Measurements from ENCODE around the gene EIF3J. TPM values are rescaled to one million over a fixed set of nuclear protein-coding genes. Genes with fewer than 3 reads are reported as not detected.

Gene EIF3J
- total and polyA plus RNA-seq, 10 of the 15 experiments (the other 5 are each of a cell fraction or from before 2014, with no cell fraction given), result 34.7 to 126 (median 64.1) TPM

DNA sequence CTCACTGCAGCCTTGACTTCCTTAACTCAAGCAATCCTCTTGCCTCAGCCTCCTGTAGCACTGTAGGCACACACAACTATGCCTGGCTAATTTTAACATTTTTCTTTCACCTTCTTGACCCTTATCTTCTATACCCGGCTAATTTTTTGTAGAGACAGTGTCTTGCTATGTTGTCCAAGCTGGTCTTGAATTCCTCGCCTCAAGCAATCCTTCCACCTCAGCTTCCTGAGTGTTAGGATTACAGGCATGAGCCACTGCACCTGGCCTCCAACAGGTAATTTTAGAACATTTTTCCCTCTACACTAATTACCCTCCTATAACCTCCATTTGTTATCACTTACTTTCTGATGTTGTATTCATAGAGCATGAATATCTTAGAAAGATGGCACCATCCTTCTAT lies 66.2 kb downstream of the EIF3J start:
- Histone ChIP-seq H3K4me1 (ENCODE audit: control insufficient read depth, insufficient read depth, low read length) (no peaks in the 10 kb centered on the region), H3K79me2 (ENCODE audit: control insufficient read depth, insufficient read depth, low read length) (no peaks in the 10 kb centered on the region), H3K9me3 (replicated peaks; ENCODE audit: control insufficient read depth, insufficient read depth, low read length) (no peaks in the 10 kb centered on the region), H4K20me1 (ENCODE audit: control insufficient read depth, insufficient read depth) (no peaks in the 10 kb centered on the region), H3K27ac (ENCODE audit: control insufficient read depth, insufficient read depth) (no peak overlapping the region), H3K4me3 (no peak overlapping the region), H3K4me2 (ENCODE audit: control insufficient read depth, insufficient read depth) (no peak overlapping the region), H3K9ac (ENCODE audit: control insufficient read depth, insufficient read depth, low read length) (no peak overlapping the region), H3K27me3 (replicated peaks in 1 of 2; ENCODE audit: control insufficient read depth in 2 of 2, insufficient read depth in 2 of 2, low read length in 1 of 2) (no peaks in the 10 kb centered on the region), H2AFZ (ENCODE audit: control insufficient read depth, low read depth, low read length) (no peak overlapping the region), H3K36me3 (ENCODE audit: control insufficient read depth in 2 of 2, insufficient read depth in 2 of 2, low read length in 1 of 2) (peaks cover 0 to 21% of the 10 kb centered on the region in 2 experiments)
- FAIRE-seq, result no peak
- ChIA-PET RAD21 (ENCODE audit: unreplicated experiment) (no interaction called here), CTCF (interaction anchor here (0.6 to 0.8 kb wide), 2 partner anchors 57 kb away, joined by 3 read pairs; no protein-coding TSS in a partner anchor), POLR2A (interaction anchor here (1.2 kb wide), 1 partner anchor 54 kb away, joined by 4 read pairs; no protein-coding TSS in a partner anchor), SMC1A (ENCODE audit: uncharacterized antibody, unreplicated experiment) (interaction anchor here (0.7 to 1.6 kb wide), 5 partner anchors 15 to 1663 kb away, joined by 3 to 5 read pairs (median 4); partner anchors contain the start of gene TRIM69)
- TF ChIP-seq KAT2A (conservative IDR thresholded peaks at IDR 0.05; ENCODE audit: control insufficient read depth, low read depth, low read length) (no peak), ZBTB4 (CRISPR knock-in tag; IDR thresholded peaks at IDR 0.05) (no peak), ZNF384 (IDR thresholded peaks at IDR 0.05; ENCODE audit: borderline replicate concordance, low read depth, low read length) (no peak)
- no peak for ATAC-seq
- DNase-seq (ENCODE audit: low read depth, low spot score), result no peak
- 100% methylated on average over 2 of the region's 2 CpGs for WGBS (ENCODE audit: insufficient coverage, insufficient replicate concordance, low lambda C conversion rate, missing lambda C conversion rate)
- intact Hi-C loops (cut with micrococcal nuclease; ENCODE audit: unreplicated experiment), result no loop called here
- in situ Hi-C loops (cut with MboI), result no loop called here
- BruUV-seq (replicated peaks), result no TSS peak

Measured in GM12878 (cell line).